ENCODE results near the gene RNF152.

GRCh38 chr18:61888622-61889021 is 4.2 kb downstream of the RNF152 start:
- no peak for TF ChIP-seq CTCF (IDR thresholded peaks at IDR 0.05)
- no peak for TF ChIP-seq POLR2A (IDR thresholded peaks at IDR 0.05)
